Neural progenitor cell (in vitro differentiated cells): Measurements from ENCODE around the gene GON4L.
"Not testable (repeated sequence)": the region's sequence is repeated elsewhere in the genome, so short reads cannot be mapped to it uniquely, and the experiment has no call there.

Experiments
- EZH2 ChIP-seq: fragments of 200-600 bp; sonication (generic); IDR thresholded peaks from 2 replicates; pipeline ENCODE4 v1.6.1; 2017; ENCODE audit warnings: antibody characterized with exemption, mild to moderate bottlenecking, moderate library complexity
- EZH2phosphoT487 ChIP-seq: fragments of 200-600 bp; sonication (generic); IDR thresholded peaks from 2 replicates; pipeline ENCODE4 v1.6.1; 2017; ENCODE audit warnings: antibody characterized with exemption
- TF ChIP-seq, protein P1 (sequence below): fragments of 200-600 bp; sonication (generic); IDR thresholded peaks from 2 replicates; pipeline ENCODE4 v1.5.1; 2017; ENCODE audit warnings: antibody characterized with exemption, mild to moderate bottlenecking

DNA sequence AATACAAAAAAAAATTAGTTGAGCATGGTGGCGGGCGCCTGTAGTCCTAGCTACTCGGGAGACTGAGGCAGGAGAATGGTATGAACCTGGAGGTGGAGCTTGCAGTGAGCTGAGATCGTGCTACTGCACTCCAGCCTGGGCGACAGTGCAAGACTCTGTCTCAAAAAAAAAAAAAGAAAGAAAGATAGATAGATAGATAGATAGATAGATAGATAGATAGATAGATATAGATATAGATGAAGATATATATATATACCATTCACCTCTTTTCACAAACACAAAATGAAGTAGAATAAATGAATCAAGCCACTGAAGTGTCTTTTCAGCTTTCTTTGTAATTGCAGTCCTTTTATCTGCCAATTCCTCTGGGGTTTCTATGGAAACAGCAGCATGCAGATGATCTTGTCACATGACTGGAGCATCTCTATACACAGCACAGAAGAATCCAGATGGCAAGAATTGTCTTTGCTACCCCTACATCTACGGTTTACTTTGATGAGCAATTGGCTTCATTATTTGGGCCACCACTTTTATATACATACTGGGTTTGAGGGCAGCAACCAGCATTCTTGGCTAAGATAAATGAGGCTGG, 138.4 kb downstream of the GON4L start:
- TF ChIP-seq, protein P1, sequence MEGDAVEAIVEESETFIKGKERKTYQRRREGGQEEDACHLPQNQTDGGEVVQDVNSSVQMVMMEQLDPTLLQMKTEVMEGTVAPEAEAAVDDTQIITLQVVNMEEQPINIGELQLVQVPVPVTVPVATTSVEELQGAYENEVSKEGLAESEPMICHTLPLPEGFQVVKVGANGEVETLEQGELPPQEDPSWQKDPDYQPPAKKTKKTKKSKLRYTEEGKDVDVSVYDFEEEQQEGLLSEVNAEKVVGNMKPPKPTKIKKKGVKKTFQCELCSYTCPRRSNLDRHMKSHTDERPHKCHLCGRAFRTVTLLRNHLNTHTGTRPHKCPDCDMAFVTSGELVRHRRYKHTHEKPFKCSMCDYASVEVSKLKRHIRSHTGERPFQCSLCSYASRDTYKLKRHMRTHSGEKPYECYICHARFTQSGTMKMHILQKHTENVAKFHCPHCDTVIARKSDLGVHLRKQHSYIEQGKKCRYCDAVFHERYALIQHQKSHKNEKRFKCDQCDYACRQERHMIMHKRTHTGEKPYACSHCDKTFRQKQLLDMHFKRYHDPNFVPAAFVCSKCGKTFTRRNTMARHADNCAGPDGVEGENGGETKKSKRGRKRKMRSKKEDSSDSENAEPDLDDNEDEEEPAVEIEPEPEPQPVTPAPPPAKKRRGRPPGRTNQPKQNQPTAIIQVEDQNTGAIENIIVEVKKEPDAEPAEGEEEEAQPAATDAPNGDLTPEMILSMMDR: not testable (repeated sequence)
- TF ChIP-seq EZH2, EZH2phosphoT487: not testable (repeated sequence)
